ENCODE data around the gene CES4A.
A peak's percentile ranks its signal among the peaks of the same experiment; 100 is the strongest.
"Not testable (repeated sequence)": the region's sequence is repeated elsewhere in the genome, so short reads cannot be mapped to it uniquely, and the experiment has no call there.

The CES4A gene

GRCh38 chr16:66955363-66956153 lies 32.8 kb upstream of the CES4A start:
- not testable (repeated sequence) for DNase-seq (ENCODE audit: low read depth in 2 of 2)

- not testable (repeated sequence) for DNase-seq (ENCODE audit: low read depth in 2 of 2)
Measured at GRCh38 chr16:66956154-66956457, 32.3 kb upstream of the CES4A start.

- no peak for DNase-seq (ENCODE audit: low read depth in 2 of 2)
Measured at GRCh38 chr16:66958857-66959703, 29.3 kb upstream of the CES4A start.

- no peak for DNase-seq (ENCODE audit: low read depth in 2 of 2)
Measured at GRCh38 chr16:66959704-66960161, 28.7 kb upstream of the CES4A start.

DNA sequence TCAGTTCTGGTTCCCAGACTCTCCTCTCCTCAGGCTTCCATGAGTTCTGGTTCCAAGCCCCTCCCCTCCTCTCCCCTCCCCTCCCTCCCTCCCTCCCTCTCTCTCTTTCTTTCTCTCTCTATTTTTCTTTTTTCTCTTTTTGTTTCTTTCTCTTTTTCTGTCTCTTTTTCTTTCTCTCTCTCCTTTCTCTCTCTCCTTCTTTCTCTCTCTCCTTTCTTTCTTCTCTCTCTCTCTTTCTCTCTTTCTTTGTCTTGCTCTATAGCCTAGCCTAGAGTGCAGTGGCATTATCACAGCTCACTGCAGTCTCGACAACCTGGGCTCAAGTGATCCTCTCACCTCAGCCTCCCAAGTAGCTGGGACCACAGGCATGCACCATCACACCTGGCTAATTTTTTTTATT lies 28.1 kb upstream of the CES4A start:
- no peak for DNase-seq (ENCODE audit: low read depth in 2 of 2)

DNA sequence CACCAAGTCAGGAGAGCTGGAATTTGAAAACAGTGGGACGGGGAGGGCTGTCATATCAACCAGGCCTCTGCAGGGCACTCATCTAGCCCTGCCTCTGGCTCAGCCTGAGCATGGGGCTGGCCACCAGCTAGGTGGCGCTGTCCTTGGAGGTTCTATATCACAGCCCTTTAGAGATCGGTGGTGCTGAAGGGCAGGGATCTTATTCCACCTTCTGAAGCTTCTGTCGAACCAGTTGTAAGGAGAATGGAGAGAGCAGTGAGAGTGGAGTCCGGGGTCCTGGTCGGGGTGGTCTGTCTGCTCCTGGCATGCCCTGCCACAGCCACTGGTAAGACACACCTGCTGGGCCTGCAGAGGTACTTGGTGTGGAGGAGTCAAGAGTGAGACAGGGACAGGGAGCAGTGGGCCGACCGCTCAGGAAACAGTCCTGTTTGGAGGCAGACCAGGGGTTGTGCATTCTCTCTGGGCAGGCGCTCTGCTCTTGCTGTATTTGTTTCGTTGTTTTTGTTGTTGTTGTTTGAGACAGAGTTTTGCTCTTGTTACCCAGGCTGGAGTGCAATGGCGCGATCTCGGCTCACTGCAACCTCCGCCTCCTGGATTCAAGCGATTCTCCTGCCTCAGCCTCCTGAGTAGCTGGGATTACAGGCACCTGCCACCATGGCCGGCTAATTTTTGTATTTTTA lies 27.2 kb upstream of the CES4A start, which contains the start of gene CES3:
CES3 (plus strand) TSS at position 202 of the 680 bp plus-strand sequence; CDS start at position 244, 42 bp downstream.
- peak; percentile 35 for DNase-seq (ENCODE audit: low read depth in 2 of 2)

DNA sequence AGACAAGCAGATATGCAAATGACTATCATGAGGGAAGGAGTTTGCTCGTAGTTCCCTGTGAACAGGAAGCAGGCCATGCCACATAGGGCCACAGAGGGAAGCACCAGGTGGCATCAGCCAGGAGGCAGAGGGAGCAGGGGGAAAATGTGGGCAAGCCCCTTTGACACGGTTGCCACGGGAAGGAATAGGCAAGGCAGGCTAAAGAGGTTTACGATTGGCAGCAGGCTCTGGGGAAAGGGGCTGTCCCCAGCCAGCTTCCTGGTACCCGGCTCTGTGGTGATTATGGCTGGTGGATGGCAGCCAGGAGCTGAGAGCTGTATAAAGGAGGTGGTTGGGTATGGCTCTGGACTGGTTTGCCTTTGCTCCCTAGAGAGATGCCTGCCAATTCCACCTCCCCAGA lies 26.5 kb upstream of the CES4A start:
- DNase-seq (ENCODE audit: low read depth in 2 of 2) = no peak

GRCh38 chr16:66964049-66964448 lies 24.3 kb upstream of the CES4A start:
- DNase-seq (ENCODE audit: low read depth in 2 of 2) = no peak

DNA sequence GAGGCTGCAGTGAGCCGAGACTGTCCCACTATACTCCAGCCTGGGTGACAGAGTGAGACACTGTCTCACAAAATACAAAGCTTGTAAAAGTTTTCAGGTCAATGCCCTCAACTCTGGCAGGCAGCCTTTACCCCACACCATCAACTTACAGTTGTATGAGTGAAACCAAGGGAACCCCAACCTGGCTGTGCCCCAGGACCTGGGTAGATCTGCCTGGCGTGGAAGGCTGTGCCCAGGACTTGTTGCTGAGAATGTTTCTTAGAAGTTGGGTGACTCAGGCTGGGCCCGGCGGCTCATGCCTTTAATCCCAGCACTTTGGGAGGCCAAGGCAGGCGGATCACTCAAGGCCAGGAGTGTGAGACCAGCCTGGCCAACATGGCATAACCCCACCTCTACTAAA lies 19.5 kb upstream of the CES4A start:
- no peak for DNase-seq (ENCODE audit: low read depth in 2 of 2)

- DNase-seq (ENCODE audit: low read depth in 2 of 2) = no peak
Measured at GRCh38 chr16:66970775-66971720, 17.3 kb upstream of the CES4A start.

GRCh38 chr16:66972983-66973382 lies 15.4 kb upstream of the CES4A start:
- DNase-seq (ENCODE audit: low read depth in 2 of 2) = no peak

DNA sequence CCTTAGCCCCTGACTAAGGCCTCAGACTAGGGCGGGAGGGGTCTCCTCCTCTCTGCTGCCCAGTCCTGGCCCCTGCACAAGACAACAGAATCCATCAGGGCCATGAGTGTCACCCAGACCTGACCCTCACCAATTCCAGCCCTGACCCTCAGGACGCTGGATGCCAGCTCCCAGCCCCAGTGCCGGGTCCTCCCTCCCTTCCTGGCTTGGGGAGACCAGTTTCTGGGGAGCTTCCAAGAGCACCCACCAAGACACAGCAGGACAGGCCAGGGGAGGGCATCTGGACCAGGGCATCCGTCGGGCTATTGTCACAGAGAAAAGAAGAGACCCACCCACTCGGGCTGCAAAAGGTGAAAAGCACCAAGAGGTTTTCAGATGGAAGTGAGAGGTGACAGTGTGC lies 14.7 kb upstream of the CES4A start:
- no peak for DNase-seq (ENCODE audit: low read depth in 2 of 2)

DNA sequence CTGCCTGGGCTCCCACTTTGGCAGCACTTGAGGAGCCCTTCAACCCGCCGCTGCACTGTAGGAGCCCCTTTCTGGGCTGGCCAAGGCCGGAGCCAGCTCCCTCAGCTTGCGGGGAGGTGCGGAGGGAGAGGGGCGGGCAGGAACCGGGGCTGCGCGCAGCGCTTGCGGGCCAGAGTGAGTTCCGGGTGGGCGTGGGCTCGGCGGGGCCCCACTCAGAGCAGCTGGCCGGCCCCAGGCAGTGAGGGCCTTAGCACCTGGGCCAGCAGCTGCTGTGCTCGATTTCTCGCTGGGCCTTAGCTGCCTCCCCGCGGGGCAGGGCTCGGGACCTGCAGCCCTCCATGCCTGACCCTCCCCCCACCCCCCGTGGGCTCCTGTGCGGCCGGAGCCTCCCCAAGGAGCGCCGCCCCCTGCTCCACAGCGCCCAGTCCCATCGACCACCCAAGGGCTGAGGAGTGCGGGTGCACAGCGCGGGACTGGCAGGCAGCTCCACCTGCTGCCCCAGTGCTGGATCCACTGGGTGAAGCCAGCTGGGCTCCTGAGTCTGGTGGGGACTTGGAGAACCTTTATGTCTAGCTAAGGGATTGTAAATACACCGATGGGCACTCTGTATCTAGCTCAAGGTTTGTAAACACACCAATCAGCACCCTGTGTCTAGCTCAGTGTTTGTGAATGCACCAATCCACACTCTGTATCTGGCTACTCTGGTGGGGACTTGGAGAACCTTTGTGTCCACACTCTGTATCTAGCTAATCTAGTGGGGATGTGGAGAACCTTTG lies 14.0 kb upstream of the CES4A start:
- not testable (repeated sequence) for DNase-seq (ENCODE audit: low read depth in 2 of 2)

DNA sequence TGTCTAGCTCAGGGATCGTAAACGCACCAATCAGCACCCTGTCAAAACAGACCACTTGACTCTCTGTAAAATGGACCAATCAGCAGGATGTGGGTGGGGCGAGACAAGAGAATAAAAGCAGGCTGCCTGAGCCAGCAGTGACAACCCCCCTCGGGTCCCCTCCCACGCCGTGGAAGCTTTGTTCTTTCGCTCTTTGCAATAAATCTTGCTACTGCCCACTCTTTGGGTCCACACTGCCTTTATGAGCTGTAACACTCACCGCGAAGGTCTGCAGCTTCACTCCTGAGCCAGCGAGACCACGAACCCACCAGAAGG lies 13.5 kb upstream of the CES4A start:
- peak; percentile 27 to 30 for DNase-seq (ENCODE audit: low read depth in 2 of 2)

DNA sequence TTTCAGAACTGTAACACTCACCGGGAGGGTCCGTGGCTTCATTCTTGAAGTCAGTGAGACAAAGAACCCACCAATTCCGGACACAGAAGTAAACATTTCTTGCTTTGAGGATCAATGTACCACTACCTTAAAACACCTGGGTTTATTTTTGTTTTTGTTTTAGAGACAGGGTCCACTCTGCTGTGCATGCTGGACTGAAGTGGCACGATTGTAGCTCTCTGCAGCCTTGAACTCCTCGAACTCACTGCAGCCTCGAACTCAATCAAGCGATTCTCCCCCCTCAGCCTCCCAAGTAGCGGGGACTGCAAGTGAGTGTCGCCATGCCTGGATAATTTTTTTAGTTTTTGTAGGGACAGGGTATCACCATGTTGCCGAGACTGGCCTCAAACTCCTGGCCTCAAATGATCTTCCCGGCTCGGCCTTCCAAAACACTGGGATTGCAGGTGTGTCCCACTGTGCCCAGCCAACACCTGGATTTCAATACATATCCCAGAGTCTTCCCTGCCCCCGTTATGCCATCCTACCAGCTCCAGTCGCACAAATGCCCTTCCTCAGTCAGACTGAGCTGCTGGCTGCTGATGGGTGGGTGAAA lies 13.0 kb upstream of the CES4A start:
- no peak for DNase-seq (ENCODE audit: low read depth in 2 of 2)

GRCh38 chr16:66976746-66977145 lies 11.6 kb upstream of the CES4A start:
- no peak for DNase-seq (ENCODE audit: low read depth in 2 of 2)

DNA sequence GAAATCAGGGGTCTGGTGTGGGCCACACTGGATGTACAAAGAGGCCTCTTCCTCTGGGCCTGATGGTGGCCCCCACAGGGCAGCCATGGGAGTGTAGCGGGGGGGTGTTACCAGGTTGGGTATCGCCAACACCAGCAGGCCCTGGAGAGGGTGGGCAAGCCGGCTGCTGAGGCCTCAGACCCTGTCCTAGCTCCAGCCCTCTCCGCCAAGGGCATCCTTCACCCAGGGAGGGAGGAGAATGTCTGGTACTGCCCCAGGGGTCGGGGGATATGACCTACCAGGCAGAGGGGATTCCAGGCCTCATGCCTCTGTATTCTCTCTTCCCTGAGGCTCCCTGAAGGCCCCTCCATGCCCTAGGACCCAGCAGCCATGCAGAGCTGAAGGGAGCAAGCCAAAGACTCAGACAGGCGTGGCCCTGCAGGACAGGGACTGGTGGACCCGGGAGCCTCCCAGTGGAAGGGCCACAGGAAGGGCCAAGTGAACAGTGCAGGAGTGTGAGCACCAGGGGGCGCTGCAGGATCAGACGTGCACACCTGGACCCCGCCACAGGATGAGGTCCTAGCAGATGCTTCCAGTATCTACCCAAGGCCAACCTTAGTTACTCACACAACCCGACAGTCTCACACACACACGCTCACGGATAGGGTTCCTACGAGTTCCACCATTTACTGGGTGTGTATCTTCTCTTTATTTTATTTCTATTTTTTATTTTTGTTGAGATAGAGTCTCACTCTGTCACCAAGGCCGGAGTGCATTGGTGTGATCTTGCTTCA lies 10.9 kb upstream of the CES4A start:
- DNase-seq (ENCODE audit: low read depth in 2 of 2) = peak; percentile 76 to 79

GRCh38 chr16:66979011-66979717 lies 9.2 kb upstream of the CES4A start:
- DNase-seq (ENCODE audit: low read depth in 2 of 2) = no peak

DNA sequence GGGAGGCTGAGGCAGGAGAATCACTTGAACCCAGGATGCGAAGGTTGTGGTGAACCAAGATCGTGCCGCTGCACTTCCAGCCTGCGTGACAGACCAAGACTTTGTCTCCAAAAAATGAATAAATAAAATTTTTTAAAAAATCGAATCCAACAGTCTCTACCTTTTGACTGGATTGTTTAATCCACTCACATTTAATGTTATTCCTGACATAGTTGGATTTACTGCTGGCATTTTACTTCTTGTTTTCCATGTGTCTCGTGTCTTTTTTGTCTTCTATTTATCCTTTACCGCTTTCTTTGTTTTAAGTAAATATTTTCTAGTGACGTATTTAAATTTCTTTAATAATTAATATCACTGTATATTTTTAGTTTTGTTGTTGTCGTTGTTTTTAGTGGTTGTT lies 5.4 kb upstream of the CES4A start:
- DNase-seq (ENCODE audit: low read depth in 2 of 2) = no peak

All from stimulated activated CD8-positive, alpha-beta memory T cell treated with anti-CD3 and anti-CD28 coated beads, Interleukin-7, amount 100 ng/mL, for 4 hours (primary cell).